ENCODE results near the gene TP53RK.

Gene TP53RK

GRCh38 chr20:46689082-46689753 lies at the start of gene TP53RK:
Gene TP53RK (minus strand): TSS chr20:46689444. CDS start chr20:46689414, 30 bp downstream.
- DNase-seq, result peak; percentile 98

- no peak for DNase-seq
These were observed 46.2 kb upstream of the TP53RK start for GRCh38 chr20:46735436-46735835.

- no peak for DNase-seq
These were observed 42.5 kb upstream of the TP53RK start for GRCh38 chr20:46731770-46732169.

- DNase-seq, result no peak
These were observed 36.2 kb upstream of the TP53RK start for GRCh38 chr20:46725186-46726165.

- no peak for DNase-seq
These were observed 35.2 kb upstream of the TP53RK start for GRCh38 chr20:46724343-46724959.

GRCh38 chr20:46723039-46723438 lies 33.8 kb upstream of the TP53RK start:
- no peak for DNase-seq

GRCh38 chr20:46722450-46722849 lies 33.2 kb upstream of the TP53RK start:
- no peak for DNase-seq

GRCh38 chr20:46721476-46721875 lies 32.2 kb upstream of the TP53RK start:
- DNase-seq, result no peak

- no peak for DNase-seq
These were observed 31.7 kb upstream of the TP53RK start for GRCh38 chr20:46720776-46721425.

- DNase-seq, result no peak
These were observed 30.8 kb upstream of the TP53RK start for GRCh38 chr20:46720019-46720418.

- DNase-seq, result no peak
These were observed 28.7 kb upstream of the TP53RK start for GRCh38 chr20:46717818-46718541.

GRCh38 chr20:46715292-46715756 lies 26.1 kb upstream of the TP53RK start:
- DNase-seq, result no peak

GRCh38 chr20:46713957-46714834 lies 25.0 kb upstream of the TP53RK start:
- no peak for DNase-seq

GRCh38 chr20:46712056-46712636 lies 22.9 kb upstream of the TP53RK start:
- DNase-seq, result no peak

GRCh38 chr20:46710153-46710913 lies 21.1 kb upstream of the TP53RK start:
- DNase-seq, result no peak

GRCh38 chr20:46709459-46710152 lies 20.4 kb upstream of the TP53RK start, which contains the start of gene SLC2A10:
Gene SLC2A10 (plus strand): TSS chr20:46709649. CDS start chr20:46709737, 88 bp downstream.
- no peak for DNase-seq

- no peak for DNase-seq
These were observed 19.8 kb upstream of the TP53RK start for GRCh38 chr20:46709055-46709458.

- DNase-seq, result no peak
These were observed 19.1 kb upstream of the TP53RK start for GRCh38 chr20:46708172-46708860.

All from stimulated activated CD4-positive, alpha-beta T cell treated with anti-CD3 and anti-CD28 coated beads, Interleukin-4, amount 100 ng/mL, for 24 hours (primary cell).